Mesenteric fat pad (tissue), 1 donor: Measurements from ENCODE around the gene DGKE. TPM values are rescaled to one million over a fixed set of nuclear protein-coding genes. Genes with fewer than 3 reads are reported as not detected.

Experiments
- DNase-seq: peaks from one replicate; pipeline ENCODE4 v3.0.0-alpha.2; 2020; ENCODE audit warnings: low spot score
- total RNA-seq: library from RNA; stranded (reverse); fragmentation: NEBNext Ultra II Directional; extraction: Animal tissue kit (Norgen Biotek cat#: 25700); gene quantifications from one replicate; pipeline ENCODE4 v1.2.1, GENCODE V29; 2021
- donor health status: DM: yes; HTN: yes; CAD: no.

Gene DGKE
- total RNA-seq, 1 donor from 2014 or later, result 7.3 TPM

DNA sequence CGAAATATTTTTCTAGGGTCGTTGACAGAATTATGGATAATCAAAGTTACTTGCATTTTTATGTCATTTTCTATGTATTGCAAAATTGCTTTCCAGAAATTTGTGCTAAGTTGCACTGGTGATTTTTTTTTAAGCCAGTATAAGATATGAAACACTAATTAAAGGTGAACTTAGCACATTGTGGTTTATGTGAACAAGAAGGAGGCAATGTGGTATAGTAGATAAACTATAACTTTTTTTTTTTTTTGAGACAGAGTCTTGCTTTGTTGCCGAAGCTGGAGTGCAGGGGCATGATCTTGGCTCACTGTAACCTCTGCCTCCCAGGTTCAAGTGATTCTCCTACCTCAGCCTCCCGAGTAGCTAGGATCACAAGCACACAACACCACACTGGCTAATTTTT, 13.2 kb downstream of the DGKE start:
- DNase-seq, result no peak

DNA sequence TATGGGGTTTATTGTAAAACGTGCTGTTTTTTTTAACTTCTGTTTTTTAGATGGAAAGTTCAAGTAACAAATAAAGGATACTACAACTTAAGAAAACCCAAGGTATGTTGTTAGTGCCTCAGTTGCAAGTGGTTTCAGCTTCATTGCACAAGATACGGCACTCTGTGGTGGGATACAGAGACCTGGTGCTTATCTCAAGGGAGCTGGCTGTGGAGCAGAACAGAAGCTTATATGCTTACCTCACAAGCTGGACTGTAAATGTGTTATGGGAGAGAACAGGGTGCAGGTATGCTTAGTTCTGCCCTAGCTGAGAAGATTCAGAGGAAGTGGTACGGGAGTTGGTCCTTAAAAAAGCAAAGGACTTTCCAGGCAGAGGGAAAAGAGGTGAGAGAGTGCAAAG, 15.2 kb downstream of the DGKE start:
- DNase-seq, result no peak

DNA sequence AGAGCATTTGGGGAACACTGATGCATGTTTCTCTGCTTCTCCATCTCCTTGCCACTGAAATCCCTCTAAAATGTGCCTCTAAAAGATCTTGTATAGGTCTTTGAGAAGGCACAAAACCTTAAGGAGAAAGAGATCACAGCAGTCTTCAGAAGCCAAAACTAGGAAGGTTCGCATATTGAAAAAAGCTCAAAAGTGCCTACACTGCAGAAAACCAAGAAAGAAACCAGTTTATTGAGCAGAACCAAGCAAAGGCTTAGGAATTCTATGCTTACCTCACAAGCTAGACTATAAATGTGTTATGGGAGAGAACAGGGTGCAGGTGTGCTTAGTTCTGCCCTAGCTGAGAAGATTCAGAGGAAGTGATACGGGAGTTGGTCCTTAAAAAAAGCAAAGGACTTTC, 16.6 kb downstream of the DGKE start:
- DNase-seq, result no peak

DNA sequence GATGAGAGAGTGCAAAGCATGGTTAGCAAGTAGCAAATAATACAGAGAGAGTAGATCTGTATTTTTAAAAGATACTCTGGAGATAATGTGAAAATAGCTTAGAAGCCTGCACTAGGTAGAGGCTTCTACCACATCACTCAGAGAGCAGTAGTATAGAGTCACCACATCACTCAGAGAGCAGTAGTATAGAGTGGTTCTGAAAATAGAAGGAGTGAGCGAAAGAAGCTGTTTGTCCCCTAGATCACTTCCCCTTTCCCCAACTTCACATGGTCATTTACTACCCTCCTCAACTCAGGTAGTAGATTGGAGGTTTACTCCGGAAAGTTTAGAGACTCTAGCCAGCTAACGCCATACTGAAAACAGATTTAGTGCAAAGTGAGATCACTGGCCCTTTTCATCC, 17.1 kb downstream of the DGKE start:
- DNase-seq, result no peak

DNA sequence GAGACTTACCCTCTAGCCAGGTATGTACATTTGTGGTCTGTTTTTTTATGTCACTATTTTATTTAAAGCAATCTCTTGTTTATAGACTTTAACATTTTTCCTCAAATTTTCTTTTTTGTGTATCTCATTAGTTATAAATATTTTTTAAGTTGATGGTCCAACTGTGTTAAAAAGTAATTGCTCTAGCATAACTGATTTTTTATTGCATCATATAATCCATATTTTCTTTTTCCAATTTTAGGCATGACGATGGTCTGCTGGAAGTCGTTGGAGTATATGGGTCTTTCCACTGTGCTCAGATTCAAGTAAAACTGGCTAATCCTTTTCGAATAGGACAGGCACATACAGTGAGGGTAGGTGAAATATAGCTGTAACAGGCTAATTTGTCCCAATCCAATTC, 27.9 kb downstream of the DGKE start:
- no peak for DNase-seq

DNA sequence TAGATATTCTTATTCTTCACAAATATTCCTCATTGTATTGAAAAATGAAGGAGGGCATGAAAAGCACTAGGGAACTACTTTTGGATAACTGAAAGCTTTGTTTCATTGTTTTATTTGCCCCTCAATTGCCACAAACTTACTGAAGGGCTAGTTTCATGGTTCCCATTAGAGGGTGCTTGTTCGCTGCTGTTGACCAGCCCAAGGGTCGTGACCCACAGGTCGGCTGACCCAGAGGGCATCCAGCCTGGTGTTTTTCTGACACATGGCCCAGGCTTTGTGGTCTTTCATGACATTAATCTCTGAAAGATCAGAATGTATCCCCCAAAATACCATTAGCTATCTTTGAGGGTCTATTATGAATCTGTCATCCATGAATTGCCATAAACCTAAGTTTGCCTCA, 30.0 kb downstream of the DGKE start:
- no peak for DNase-seq

DNA sequence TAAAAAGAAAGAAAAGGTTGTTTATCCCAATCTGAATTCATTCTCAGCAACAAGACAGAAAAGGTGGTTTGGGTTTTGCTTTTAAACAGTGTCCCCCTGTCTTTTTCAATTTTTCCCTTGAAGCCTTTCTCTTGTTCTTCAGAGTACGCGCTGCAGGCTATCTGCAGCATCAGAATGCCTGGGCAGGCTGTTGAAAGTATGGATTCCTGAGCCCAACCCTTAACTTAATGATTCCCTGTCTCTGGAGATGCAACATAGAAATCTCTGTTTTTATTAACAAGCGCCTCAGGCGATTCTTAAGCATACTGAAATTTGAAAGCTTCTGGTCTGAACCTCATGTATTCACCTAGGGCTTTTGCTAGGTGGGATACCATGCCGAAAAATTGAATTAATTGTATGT, 32.1 kb downstream of the DGKE start:
- no peak for DNase-seq

DNA sequence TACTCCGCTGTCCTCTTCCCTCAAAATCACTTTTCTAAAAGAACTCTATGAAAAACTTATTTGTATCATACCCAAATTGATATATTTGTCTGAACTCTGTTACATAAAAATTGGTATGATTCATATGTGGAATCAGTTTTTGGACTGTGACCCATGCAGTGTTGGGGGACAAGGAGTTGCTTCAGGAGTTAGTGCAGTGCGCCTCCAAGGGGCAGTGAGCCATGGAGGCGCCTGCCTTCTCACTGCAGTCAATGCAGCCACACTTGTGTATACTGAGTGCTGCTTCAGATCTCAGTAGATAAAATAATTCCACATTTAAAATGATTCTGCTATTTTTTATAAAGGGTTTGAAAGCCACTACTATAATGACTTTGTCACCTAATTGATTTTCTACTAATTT, 32.5 kb downstream of the DGKE start:
- no peak for DNase-seq

DNA sequence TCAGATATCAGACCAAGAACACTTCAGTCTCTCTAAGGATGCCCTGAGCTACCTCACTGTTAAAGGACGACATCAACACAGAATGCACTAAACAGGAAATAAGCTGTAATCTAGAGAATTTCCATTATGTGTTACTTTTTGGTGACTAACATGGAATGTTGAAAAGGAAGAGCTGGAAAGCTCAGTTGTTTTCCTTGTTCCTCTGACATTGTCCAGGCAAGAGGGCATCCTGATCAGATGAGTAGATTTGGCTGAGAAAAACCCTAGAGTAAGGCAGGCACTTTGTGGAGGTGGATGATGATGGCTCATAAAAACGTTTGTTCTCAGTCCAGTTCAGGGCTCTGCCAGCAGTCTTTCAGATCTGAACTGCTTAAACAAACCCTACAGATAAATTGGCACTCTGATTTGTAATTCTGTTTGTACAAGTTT, 34.0 kb downstream of the DGKE start:
- no peak for DNase-seq

DNA sequence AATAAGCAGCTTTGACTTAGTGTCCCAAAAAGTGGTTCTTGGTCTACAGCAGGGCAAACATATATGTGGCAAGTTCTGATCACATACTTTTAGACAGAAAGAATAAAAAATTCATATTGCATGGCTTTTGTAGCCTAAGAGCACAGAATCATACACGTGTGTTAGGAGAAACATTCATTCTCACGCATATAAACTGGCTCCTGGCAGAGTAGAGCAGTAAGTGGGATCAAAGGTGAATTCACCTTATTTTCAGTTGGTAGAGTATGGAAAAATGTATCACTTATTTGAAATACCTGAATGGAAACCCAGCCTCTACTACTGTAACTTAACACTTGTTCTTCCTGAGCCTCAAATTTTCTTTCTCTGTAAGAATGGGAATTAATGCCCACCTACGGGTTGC, 34.8 kb downstream of the DGKE start:
- DNase-seq, result no peak

DNA sequence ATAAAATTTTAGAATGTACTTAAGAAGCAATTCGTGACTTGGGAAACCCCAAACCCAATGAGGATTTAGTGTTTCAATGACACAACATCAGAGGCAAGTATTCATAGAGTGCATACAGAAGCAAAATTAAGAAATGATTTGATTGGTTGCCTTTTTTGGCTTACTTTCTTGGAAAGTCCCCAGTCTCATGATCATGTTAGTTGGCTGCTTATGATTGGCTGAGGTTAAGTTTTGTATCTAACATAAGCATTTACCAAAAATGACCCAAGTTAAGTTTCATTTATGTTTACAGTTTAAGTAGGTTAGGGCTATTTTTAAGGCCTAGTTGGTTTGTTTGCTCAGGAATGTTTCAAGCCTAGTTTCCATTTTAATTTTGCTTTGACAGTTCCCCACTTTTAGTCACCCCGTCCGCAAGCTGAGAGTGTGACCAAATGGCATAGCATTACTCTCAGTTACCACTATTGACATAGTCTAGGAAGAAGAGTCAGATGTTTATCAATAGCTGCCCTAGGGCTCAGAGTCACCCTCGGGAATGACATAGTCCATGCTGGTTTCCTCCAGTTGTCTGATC, 36.2 kb downstream of the DGKE start:
- no peak for DNase-seq

DNA sequence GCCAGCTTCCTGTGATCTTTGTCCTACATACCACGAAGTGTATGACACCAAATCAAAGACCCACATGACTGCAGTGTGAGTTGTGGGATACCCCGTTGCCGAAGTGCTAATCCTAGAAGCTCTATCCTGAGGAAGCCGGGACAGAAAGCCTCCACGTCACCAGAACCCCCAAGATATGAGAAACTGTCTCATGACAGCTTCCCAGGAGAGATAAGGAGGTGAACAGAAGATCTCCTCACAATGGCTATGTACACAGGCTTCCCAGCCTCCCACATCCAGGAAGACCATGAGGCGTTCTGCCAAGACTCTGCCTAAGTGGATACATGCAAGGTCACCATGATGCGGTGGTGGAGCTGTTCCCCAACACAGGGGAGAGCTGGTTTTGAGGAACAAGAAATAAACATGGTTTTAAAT, 42.8 kb downstream of the DGKE start:
- DNase-seq, result no peak

DNA sequence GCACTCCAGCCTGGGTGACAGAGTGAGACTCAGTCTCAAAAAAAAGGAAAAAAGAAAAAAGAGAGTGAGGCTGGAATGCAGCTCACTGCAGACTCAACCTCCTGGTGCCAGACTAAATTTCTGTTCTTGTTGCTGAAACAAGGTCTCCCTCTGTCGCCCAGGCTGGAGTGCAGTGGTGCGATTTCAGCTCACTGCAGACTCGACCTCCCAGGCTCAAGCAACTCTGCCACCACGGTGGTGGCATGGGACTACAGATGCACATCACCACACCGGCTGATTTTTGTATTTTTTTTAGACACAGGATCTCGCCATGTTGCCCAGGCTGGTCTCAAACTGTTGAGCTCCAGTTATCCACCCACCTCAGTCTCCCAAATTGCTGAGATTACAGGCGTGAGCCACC, 45.3 kb downstream of the DGKE start:
- DNase-seq, result no peak

DNA sequence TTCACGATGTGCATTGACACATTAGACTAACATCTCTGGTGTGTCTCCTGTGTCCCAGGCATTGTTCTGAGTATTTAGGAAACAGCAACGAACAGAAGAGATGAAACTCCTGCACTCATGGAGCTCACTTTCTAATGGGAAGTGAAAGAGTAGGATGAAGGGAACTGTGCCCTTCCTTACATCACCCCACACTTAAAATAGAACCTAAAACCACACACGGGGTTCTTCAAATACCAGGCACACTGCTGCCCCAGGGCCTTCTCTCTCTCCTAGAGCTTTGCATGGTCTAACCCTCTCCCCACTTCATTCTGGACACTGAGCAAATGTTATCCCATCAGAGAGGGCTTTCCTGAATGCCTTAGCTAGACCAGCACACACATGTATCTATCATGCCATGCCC, 46.2 kb downstream of the DGKE start:
- DNase-seq, result no peak

DNA sequence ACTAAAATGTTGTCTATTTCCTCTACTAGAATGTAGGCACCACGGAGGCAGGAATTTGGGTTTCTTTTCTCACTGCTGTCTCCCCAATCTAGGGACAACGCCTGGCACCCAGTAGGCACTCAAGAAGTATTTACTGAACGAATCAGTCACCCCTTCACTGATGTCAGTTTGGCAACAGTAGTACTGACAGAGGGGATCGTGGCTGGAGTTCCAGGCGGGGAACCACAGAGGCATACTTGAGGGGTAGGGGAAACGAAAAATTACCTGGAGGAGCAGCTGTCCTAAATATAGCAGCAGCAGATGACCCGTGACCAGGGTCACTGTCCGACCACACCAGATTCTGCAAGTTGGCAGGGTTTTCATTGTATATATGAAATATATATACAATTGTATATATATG, 46.6 kb downstream of the DGKE start:
- DNase-seq, result no peak

DNA sequence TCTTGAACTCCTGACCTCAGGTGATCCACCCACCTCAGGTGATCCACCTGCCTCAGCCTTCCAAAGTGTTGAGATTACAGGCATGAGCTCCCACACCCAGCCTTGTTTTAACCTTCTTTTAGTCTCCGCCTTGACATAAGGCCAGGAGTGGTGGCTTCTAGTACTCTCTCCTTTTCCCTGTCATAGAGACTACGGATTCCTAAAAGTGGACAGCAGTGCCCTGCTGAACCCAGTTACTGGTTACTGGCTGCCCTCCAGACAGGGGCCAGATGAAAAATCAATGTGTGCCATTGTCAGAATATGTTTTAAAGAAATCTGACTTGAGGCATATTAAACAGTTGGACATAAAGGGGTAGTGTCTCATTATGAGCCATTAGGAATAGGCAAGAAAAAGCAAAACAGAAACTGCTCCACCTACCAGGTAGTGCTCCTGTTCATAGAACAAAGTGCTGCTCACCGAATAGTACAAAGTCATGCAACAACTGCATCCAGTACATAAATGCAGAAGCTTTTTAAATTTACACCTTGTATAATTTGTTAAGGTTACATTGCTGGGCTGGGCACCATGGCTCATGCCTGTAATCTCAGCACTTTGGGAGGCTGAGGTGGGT, 47.8 kb downstream of the DGKE start:
- no peak for DNase-seq

DNA sequence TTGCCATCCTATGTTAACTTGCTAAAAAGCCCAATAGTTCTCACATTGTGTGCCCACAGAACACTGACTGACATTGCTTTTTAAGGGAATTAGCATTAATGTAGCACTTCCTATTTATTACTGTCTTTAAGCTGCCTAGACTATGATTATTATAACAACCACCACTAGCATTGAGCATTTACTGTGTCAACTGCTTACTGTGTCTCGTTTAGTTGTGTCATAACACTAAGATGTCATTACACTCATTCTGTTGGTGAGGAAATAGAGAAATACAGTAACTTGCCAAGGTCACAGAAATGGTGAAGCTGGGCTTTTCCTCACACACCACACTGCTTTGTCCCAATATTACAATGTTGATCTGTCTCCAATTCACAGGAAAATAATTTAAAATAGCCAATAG, 49.7 kb downstream of the DGKE start:
- no peak for DNase-seq

DNA sequence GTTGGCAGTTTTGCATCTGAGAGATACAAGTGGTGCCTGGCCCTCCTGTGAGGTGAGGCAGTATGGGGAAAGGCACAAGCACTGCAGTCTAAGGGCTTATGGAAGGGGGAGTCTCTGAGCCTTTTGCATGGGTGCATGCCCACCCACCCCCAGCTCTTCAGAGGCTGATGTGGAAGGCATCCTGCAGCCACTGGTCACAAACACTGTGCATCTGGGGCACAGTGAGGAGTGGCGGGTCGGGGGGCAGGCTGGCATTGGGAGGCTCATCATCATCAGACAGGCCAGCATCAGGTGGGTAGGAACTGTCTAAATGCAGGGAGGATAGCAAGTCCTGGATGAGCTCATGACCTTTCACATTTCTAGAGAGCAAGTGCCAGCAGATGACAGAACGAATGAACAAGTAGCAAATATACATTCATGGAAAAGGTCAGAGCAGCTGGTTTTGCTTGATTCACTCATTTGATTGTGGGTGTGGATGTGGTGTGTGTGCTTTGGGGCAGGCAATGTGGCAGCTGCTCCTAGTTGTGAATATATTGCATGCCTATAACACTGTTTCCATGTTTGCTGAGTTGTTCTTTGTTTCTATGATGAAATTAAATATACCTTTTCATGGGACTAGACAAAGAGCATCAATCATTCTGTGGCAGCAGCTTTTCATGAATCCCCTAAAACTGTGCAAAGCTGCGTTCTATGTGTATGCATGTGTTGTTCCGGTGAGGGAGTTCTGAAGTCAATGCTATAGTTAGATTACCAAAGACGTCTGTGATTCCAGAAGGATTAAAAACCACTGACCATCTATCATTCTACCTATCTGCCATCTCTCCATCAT, 50.7 kb downstream of the DGKE start:
- no peak for DNase-seq

DNA sequence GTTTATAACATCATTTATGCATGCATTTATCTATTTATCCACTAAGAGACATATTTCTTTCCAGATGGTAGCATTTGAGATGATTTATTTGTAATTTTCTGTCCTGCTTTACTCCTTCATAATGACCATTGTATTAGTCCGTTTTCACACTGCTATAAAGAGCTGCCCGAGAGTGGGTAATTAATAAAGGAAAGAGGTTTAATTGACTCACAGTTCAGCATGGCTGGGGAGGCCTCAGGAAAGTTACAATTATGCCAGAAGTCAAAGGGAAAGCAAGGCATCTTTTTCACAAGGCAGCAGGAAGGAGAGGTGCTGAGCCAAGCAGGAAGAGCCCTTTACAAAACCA, 51.3 kb downstream of the DGKE start:
- no peak for DNase-seq

DNA sequence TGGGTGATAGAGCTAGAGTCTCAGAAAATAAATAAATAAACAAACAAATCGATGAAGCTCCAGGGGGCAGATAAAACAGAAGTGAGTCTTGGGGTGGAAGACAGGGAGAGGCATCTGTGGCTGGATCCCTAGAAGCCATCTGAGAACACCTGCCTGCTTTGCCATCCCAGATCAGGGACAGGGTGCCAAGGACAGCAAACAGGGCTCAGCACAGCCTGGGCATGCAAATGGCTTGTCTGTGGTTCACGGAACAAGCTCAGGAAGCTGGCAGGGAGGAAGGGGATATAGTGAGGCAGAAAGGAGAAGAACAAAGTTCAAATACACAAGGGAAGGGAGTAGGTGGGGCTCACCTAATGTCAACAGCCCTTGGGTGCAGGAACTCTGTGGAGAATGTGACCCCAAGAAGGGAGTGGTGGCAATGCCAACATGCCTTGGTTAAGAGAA, 52.4 kb downstream of the DGKE start:
- DNase-seq, result no peak

DNA sequence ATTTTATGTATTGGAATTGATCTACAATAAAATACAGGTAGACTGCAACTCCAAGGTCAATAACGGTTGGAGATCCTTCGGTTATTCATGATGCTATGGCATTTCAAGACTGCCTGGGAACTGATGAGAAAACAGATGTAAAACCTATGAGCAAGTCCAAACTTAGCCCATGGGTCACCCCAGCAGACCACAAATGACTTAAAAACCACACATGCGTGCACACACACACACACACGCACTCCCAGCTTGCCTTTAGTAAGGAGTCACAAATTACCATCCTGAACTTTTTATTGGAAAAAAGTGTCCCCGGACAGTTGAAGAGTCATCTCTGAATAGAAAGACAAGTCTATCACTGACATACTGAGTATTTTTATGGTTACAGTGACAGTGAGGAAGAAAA, 53.2 kb downstream of the DGKE start:
- DNase-seq, result no peak

DNA sequence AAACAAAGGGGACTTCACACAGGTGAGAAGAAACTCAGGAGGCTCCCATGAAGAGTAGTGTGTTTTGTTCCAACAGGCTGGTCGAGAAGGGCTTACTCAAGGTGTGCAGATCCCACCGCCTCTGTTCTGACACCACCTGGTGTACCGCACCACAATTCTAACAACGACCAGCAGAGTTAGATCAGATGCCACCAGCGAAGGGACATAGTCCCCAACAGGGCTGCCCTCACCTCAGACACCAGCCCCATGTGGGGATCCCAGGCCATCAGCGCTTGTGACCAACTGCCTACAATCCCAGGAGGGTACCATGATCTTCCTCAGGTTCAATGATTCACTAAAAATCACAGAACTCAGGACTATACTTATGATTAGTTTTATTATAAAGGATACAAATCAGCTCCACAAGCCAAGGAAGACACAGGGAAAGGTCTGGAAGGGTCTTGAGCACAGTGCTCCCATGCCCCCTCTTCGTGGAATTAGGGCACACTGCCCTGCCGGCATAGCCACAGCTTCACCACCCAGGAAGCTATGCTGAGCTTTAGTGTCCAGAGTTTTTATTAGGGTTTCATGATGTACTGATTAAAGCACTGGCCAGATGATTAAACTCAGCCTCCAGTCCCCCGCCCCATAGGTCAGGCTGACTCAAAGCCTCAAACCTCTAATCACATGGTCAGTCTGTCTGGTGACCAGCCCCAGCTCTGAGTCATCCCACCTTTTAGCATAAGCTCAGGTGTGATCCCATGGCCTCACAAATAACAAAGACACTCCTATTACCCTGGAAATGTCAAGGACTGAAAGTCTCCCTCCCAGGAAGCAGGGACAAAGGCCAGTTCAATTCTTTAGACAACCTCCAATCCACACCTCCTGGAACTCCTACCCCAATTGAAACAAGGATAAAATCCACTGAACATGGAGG, 53.9 kb downstream of the DGKE start:
- DNase-seq, result no peak
